DMS 273 (cell line): ENCODE measurements around the gene LGSN.
"Not testable (repeated sequence)": the region's sequence is repeated elsewhere in the genome, so short reads cannot be mapped to it uniquely, and the experiment has no call there.

ENCODE experiments used
- DNase-seq: peaks from one replicate; lab custom pipeline; 2025; ENCODE audit not compliant: unreplicated experiment; lab: John Stamatoyannopoulos, UW

Gene LGSN, protein sequence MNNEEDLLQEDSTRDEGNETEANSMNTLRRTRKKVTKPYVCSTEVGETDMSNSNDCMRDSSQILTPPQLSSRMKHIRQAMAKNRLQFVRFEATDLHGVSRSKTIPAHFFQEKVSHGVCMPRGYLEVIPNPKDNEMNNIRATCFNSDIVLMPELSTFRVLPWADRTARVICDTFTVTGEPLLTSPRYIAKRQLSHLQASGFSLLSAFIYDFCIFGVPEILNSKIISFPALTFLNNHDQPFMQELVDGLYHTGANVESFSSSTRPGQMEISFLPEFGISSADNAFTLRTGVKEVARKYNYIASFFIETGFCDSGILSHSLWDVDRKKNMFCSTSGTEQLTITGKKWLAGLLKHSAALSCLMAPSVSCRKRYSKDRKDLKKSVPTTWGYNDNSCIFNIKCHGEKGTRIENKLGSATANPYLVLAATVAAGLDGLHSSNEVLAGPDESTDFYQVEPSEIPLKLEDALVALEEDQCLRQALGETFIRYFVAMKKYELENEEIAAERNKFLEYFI

GRCh38 chr6:63319939-63320338 lies at the start of gene LGSN:
Gene LGSN, minus strand, starts transcription at chr6:63319983. Its CDS starts 40 bp downstream, at chr6:63319943.
- DNase-seq: no peak

GRCh38 chr6:63368347-63368746 lies 48.6 kb upstream of the LGSN start:
- no peak for DNase-seq

- not testable (repeated sequence) for DNase-seq
Measured at GRCh38 chr6:63362500-63363120, 42.8 kb upstream of the LGSN start.

DNA sequence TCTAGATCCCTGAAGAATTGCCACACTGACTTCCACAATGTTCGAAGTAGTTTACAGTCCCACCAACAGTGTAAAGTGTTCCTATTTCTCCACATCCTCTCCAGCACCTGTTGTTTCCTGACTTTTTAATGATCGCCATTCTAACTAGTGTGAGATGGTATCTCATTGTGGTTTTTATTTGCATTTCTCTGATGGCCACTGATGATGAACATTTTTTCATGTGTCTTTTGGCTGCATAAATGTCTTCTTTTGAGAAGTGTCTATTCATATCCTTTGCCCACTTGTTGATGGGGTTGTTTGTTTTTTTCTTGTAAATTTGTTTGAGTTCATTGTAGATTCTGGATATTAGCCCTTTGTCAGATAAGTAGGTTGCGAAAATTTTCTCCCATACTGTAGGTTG lies 37.6 kb upstream of the LGSN start:
- not testable (repeated sequence) for DNase-seq

DNA sequence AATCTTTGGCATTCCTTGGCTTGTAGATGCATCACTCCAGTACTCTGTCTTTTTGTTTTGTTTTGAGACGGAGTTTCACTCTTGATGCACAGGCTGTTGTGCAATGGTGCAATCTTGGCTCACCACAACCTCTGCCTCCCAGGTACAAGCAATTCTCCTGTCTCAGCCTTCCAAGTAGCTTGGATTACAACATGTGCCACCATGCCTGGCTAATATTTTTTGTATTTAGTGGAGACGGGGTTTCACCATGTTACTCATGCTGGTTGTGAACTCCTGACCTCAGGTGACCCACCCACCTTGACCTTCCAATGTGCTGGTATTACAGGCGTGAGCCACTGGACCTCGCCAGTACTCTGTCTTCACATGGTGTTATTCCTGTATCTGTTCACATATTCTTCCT lies 35.8 kb upstream of the LGSN start:
- DNase-seq: no peak

DNA sequence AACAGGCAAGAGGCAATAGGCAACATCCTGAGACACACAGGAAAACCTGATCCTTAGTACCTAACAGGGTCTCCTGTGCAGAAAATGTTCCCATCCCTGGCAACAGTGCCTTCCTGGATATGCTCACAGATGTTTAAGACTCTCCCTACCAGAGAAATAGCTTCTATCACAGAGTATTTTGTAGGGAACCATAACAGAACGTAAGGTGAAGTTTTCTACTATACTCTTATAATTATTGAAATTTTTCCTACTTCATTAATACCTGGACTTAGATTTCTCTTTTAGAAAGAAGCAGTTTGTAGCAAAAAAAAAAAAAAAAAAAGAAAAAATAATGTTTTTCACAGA lies 33.5 kb upstream of the LGSN start:
- DNase-seq: no peak

DNA sequence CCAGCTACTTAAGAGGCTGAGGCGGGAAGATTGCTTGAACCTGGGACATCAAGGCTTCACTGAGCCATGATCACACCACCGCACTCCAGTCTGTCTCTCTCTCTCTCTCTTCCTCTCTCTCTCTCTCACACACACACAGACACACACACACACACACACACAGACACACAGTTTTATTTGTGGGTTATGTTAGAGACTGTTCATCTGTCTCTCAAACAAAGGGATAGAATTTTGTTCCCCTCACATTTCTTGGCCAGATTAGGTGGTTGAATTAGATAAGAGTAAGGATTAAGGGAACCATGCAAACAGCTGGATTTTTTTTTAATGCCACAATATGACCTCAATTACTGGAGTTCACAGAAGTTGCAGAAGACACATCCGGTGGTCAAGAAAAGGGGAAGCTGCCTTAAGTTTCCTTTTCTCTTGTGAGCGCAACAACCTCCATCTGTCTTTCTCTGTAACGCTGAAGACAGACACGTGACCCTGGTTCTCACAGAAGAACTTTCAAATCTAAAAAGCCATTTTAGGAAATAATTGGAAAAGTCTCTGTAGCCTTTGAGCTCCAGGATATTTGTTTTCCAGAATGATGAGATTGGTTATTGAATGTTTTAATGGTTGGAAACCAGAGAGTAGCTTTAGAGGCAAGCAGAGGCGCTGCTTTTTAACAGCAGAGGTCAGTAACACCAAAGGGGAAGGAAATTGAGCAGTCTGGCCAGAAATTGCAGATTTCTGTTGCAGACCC lies 32.9 kb upstream of the LGSN start:
- peak; percentile 4 for DNase-seq

GRCh38 chr6:63352069-63352543 lies 32.3 kb upstream of the LGSN start:
- peak; percentile 19 for DNase-seq

DNA sequence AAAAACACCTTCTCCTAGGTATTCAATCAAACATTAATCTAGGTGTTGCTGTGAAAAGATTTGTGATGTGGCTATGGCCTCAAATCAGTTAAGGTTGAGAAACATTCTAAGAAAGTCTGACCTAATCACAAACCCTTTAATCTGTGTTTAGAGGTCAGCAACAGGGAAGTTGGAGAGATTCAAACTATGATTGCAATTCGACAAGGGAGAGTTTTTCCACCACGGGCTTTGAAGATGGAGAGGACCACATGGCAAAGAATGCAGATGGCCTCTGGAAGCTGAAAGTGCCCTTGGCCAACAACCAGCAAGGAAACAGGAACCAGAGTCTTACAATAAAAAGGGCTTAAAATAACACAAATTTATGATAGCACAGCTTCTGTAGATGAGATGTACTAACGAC lies 29.6 kb upstream of the LGSN start:
- DNase-seq: no peak

GRCh38 chr6:63348836-63349235 lies 29.1 kb upstream of the LGSN start:
- DNase-seq: no peak

DNA sequence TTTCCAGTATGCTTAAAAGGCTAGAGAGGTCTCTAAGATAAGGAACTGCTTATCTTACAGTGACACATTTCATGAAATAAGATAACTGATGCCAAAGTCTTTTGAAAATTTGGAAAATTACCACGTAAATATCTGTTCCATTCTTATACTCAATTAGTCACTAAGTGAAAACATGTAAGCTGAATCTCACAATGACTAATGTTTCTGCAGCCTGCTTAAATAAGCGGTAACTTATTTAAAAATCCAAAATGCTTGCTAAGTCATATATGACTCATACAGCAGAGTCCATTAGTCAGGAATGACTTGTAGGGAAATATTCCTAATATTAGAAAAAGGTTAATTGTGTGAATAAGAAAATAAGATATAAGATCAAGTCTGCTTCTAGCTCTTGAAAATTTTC lies 27.8 kb upstream of the LGSN start:
- DNase-seq: no peak

GRCh38 chr6:63346217-63346835 lies 26.5 kb upstream of the LGSN start:
- no peak for DNase-seq

DNA sequence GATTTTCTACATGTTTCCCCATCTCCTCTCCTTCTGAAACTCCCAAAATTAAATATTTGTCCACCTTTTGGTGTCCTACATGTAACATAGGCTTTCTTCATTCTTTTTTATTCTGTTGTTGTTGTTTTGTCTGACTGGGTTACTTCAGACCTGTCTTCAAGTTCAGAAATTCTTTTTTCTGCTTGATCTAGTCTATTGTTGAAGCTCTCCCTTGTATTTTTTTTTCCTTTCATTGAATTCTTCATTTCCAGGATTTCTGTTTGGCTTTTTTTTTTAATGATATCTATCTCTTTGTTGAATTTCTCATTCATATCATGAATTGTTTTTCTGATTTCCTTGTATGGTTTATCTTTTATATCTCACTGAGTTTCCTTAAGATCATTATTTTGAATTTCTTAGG lies 20.6 kb upstream of the LGSN start:
- no peak for DNase-seq

GRCh38 chr6:63334652-63335051 lies 14.9 kb upstream of the LGSN start:
- DNase-seq: not testable (repeated sequence)

GRCh38 chr6:63333440-63333839 lies 13.7 kb upstream of the LGSN start:
- no peak for DNase-seq

DNA sequence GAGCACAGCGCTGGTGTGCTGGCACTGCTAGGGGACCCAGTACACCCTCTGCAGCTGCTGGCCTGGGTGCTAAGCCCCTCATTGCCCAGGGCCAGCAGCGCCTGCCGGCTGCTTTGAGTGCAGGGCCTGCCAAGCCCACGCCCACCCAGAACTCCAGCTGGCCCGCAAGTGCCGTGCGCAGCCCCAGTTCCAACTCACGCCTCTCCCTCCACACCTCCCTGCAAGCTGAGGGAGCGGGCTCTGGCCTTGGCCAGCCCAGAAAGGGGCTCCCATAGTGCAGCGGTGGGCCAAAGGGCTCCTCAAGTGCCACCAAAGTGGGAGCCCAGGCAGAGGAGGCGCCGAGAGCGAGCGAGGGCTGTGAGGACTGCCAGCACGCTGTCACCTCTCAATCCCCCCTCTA lies 6.8 kb upstream of the LGSN start:
- not testable (repeated sequence) for DNase-seq

DNA sequence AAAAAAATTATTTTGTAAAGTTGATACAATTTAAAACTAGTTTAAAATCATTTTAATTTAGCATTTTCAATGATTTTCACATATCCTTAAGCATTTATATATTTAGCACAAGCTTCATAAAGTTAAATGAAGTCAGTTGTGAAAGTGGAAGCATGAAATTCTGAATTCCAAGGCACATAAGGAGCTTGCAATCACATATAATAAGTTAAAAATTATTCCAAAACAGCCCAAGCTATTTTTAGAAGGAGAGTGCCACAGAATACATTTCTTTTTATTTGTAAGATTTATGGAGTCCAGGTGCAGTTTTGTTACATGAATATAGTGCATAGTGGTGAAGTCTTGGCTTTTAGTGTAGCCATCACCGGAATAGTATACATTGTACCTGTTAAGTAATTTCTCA lies 3.2 kb upstream of the LGSN start:
- DNase-seq: no peak

- no peak for DNase-seq
Measured at GRCh38 chr6:63321821-63322220, 2.0 kb upstream of the LGSN start.

- DNase-seq: no peak
Measured at GRCh38 chr6:63317641-63318040, 2.1 kb downstream of the LGSN start.

- DNase-seq: no peak
Measured at GRCh38 chr6:63316113-63316512, 3.7 kb downstream of the LGSN start.

DNA sequence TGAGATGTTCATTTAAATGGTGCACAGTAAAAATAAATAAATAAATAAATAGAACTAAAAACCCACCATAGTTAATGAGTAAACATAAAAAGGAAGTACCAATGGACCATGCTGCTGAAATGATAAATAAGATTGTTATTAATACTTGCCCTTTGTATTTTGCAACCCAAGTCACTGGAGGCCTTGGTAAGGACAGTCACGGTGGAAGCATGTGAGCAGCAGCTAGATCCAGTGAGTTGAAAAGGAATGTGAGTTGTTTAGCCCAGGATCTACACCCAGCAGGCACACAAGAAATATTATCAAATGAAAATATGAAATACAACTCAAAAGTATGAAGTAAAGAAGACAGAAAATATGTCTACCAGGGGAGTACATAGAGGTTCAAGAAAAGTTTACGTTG lies 6.7 kb downstream of the LGSN start:
- no peak for DNase-seq
